HUES48 (cell line): Measurements from ENCODE around the gene NEAT1.
A peak's percentile ranks its signal among the peaks of the same experiment; 100 is the strongest.

Source experiments
- H3K27ac ChIP-seq: one replicate; pipeline ENCODE4 v1.7.0; 2013; ENCODE audit warnings: low read depth, low read length, inconsistent platforms
- H3K27me3 ChIP-seq: 2 replicates; pipeline ENCODE4 v1.6.1; 2013; ENCODE audit warnings: mild to moderate bottlenecking, low read length; ENCODE audit not compliant: control insufficient read depth, insufficient read depth
- H3K36me3 ChIP-seq: 2 replicates; pipeline ENCODE4 v1.6.1; 2013; ENCODE audit warnings: low read length; ENCODE audit not compliant: control insufficient read depth, insufficient read depth
- H3K4me1 ChIP-seq: 2 replicates; pipeline ENCODE4 v1.6.1; 2013; ENCODE audit warnings: mild to moderate bottlenecking, low read length; ENCODE audit not compliant: control insufficient read depth, insufficient read depth
- H3K4me3 ChIP-seq: 2 replicates; pipeline ENCODE4 v1.5.1; 2013; ENCODE audit warnings: mild to moderate bottlenecking, low read depth, low read length
- H3K9ac ChIP-seq: 2 replicates; pipeline ENCODE4 v1.6.1; 2013; ENCODE audit warnings: mild to moderate bottlenecking, low read depth, low read length, moderate library complexity
- H3K9me3 ChIP-seq: 2 replicates; pipeline ENCODE4 v1.6.1; 2013; ENCODE audit warnings: low read length; ENCODE audit not compliant: control insufficient read depth, insufficient read depth

Gene NEAT1

GRCh38 chr11:65425971-65426838 lies 3.6 kb downstream of the NEAT1 start:
- Histone ChIP-seq H3K27ac (peak overlapping the region; percentile 55), H3K4me1 (peaks cover 85% of the 10 kb centered on the region), H3K9me3 (no peaks in the 10 kb centered on the region), H3K9ac (no peak overlapping the region; the same call in 1 of the 2 replicates), H3K36me3 (no peaks in the 10 kb centered on the region), H3K27me3 (no peaks in the 10 kb centered on the region), H3K4me3 (peak overlapping the region; percentile 60)

- H3K9me3 ChIP-seq: no peaks in the 10 kb centered on the region
- no peaks in the 10 kb centered on the region for H3K27me3 ChIP-seq
- peak overlapping the region; percentile 60; the same call in 1 of the 2 replicates for H3K4me3 ChIP-seq
- H3K9ac ChIP-seq: peak overlapping the region; percentile 22; the same call in 1 of the 2 replicates
- peaks cover 77% of the 10 kb centered on the region for H3K4me1 ChIP-seq
- H3K36me3 ChIP-seq: no peaks in the 10 kb centered on the region
- peak overlapping the region; percentile 55 for H3K27ac ChIP-seq
Measured at GRCh38 chr11:65426839-65427690, 4.5 kb downstream of the NEAT1 start.

- peaks cover 74% of the 10 kb centered on the region for H3K4me1 ChIP-seq
- no peaks in the 10 kb centered on the region for H3K27me3 ChIP-seq
- H3K36me3 ChIP-seq: no peaks in the 10 kb centered on the region
- no peak overlapping the region for H3K4me3 ChIP-seq
- no peaks in the 10 kb centered on the region for H3K9me3 ChIP-seq
- no peak overlapping the region for H3K9ac ChIP-seq
- H3K27ac ChIP-seq: no peak overlapping the region
Measured at GRCh38 chr11:65427691-65428577, 5.3 kb downstream of the NEAT1 start.

GRCh38 chr11:65428578-65429067 lies 6.0 kb downstream of the NEAT1 start:
- Histone ChIP-seq H3K4me3 (no peak overlapping the region), H3K9ac (no peak overlapping the region)

GRCh38 chr11:65429068-65429681 lies 6.6 kb downstream of the NEAT1 start:
- Histone ChIP-seq H3K36me3 (no peaks in the 10 kb centered on the region), H3K9me3 (no peaks in the 10 kb centered on the region), H3K4me1 (peaks cover 62% of the 10 kb centered on the region), H3K27me3 (no peaks in the 10 kb centered on the region), H3K4me3 (no peak overlapping the region), H3K27ac (no peak overlapping the region), H3K9ac (no peak overlapping the region)

More at GRCh38 chr11:65428578-65429067, 6.0 kb downstream of the NEAT1 start:
- H3K27me3 ChIP-seq: no peaks in the 10 kb centered on the region
- no peaks in the 10 kb centered on the region for H3K9me3 ChIP-seq
- H3K4me1 ChIP-seq: peaks cover 67% of the 10 kb centered on the region
- no peak overlapping the region for H3K27ac ChIP-seq
- no peaks in the 10 kb centered on the region for H3K36me3 ChIP-seq

- Histone ChIP-seq H3K4me3 (no peak overlapping the region), H3K4me1 (peaks cover 55% of the 10 kb centered on the region), H3K36me3 (no peaks in the 10 kb centered on the region), H3K9ac (no peak overlapping the region), H3K27me3 (no peaks in the 10 kb centered on the region), H3K9me3 (no peaks in the 10 kb centered on the region), H3K27ac (peak overlapping the region; percentile 32)
Measured at GRCh38 chr11:65429724-65430405, 7.3 kb downstream of the NEAT1 start.

- peak overlapping the region; percentile 19 for H3K27ac ChIP-seq
- H3K4me3 ChIP-seq: no peak overlapping the region
- H3K36me3 ChIP-seq: no peaks in the 10 kb centered on the region
- H3K4me1 ChIP-seq: peaks cover 47% of the 10 kb centered on the region
- H3K9me3 ChIP-seq: no peaks in the 10 kb centered on the region
- no peaks in the 10 kb centered on the region for H3K27me3 ChIP-seq
- H3K9ac ChIP-seq: no peak overlapping the region
Measured at GRCh38 chr11:65430406-65431217, 8.0 kb downstream of the NEAT1 start.

GRCh38 chr11:65431451-65432099 lies 9.0 kb downstream of the NEAT1 start:
- H3K36me3 ChIP-seq: 0 out of 2 replicates have a peak, but pooled peaks cover 2% of the 10 kb centered on the region
- no peaks in the 10 kb centered on the region for H3K27me3 ChIP-seq
- H3K9me3 ChIP-seq: no peaks in the 10 kb centered on the region
- H3K27ac ChIP-seq: no peak overlapping the region
- no peak overlapping the region for H3K9ac ChIP-seq
- H3K4me3 ChIP-seq: no peak overlapping the region
- H3K4me1 ChIP-seq: peaks cover 38% of the 10 kb centered on the region
